Neural cell (in vitro differentiated cells): ENCODE results near the gene EGLN1. TPM values are rescaled to one million over a fixed set of nuclear protein-coding genes. Genes with fewer than 3 reads are reported as not detected.

ENCODE experiments used
- H2AFZ ChIP-seq: fragments of 200-600, 300-800 bp; sonication (generic), shearing (Covaris generic); 2 replicates; pipeline ENCODE4 v1.6.0; 2014; ENCODE audit warnings: low read depth, mild to moderate bottlenecking, antibody characterized with exemption, low read length, moderate library complexity
- H3F3A ChIP-seq: fragments of 200-600 bp; shearing (Covaris generic); 2 replicates; pipeline ENCODE4 v1.6.1; 2016; ENCODE audit warnings: mild to moderate bottlenecking, moderate library complexity, mixed read lengths, antibody characterized with exemption, low read length; ENCODE audit not compliant: insufficient read depth, poor library complexity, severe bottlenecking
- H3K27ac ChIP-seq: fragments of 200-600, 300-800 bp; sonication (generic), shearing (Covaris generic); 2 replicates; pipeline ENCODE4 v1.5.1; 2014; ENCODE audit warnings: mild to moderate bottlenecking, low read length, moderate library complexity
- H3K27me3 ChIP-seq: fragments of 300-800, 200-600 bp; sonication (generic), shearing (Covaris generic); 2 replicates; pipeline ENCODE4 v1.6.0; 2014; ENCODE audit warnings: mild to moderate bottlenecking, low read depth, low read length, moderate library complexity; ENCODE audit not compliant: insufficient read depth
- H3K36me3 ChIP-seq: fragments of 300-800, 200-600 bp; sonication (generic), shearing (Covaris generic); 2 replicates; pipeline ENCODE4 v1.5.1; 2014; ENCODE audit warnings: mild to moderate bottlenecking, antibody characterized with exemption, low read length, moderate library complexity; ENCODE audit not compliant: insufficient read depth
- H3K4me2 ChIP-seq: fragments of 300-800, 200-600 bp; sonication (generic), shearing (Covaris generic); 2 replicates; pipeline ENCODE4 v1.6.0; 2014; ENCODE audit warnings: mild to moderate bottlenecking, low read length
- H3K4me3 ChIP-seq: fragments of 300-800, 200-600 bp; sonication (generic), shearing (Covaris generic); 2 replicates; pipeline ENCODE4 v1.5.1; 2014; ENCODE audit warnings: mild to moderate bottlenecking, low read length, moderate library complexity
- H3K79me2 ChIP-seq: fragments of 200-600 bp; shearing (Covaris generic); replicated peaks from 2 replicates; pipeline ENCODE4 v1.6.0; 2014; ENCODE audit warnings: mild to moderate bottlenecking, low read length, moderate library complexity; ENCODE audit not compliant: insufficient read depth
- H3K9ac ChIP-seq: fragments of 300-800, 200-600 bp; sonication (generic), shearing (Covaris generic); 2 replicates; pipeline ENCODE4 v1.6.1; 2016; ENCODE audit warnings: mild to moderate bottlenecking, low read length, mixed read lengths
- H3K9me2 ChIP-seq: fragments of 200-600 bp; shearing (Covaris generic); 2 replicates; pipeline ENCODE4 v1.6.1; 2016; ENCODE audit warnings: mild to moderate bottlenecking, low read length, mixed read lengths; ENCODE audit not compliant: insufficient read depth
- H3K9me3 ChIP-seq: fragments of 200-600, 300-800 bp; sonication (generic), shearing (Covaris generic); 2 replicates; pipeline ENCODE4 v1.6.1; 2016; ENCODE audit warnings: mild to moderate bottlenecking, mixed run types, low read length, moderate library complexity, mixed read lengths
- H4K20me1 ChIP-seq: fragments of 200-600 bp; shearing (Covaris generic); 2 replicates; pipeline ENCODE4 v1.6.1; 2016; ENCODE audit warnings: mild to moderate bottlenecking, mixed run types; ENCODE audit not compliant: insufficient read depth
- CTCF ChIP-seq: fragments of 450-650 bp; IDR thresholded peaks from 2 replicates; pipeline ENCODE4 v1.5.1; 2014; ENCODE audit warnings: antibody characterized with exemption, mild to moderate bottlenecking, moderate library complexity; ENCODE audit not compliant: poor library complexity, severe bottlenecking
- EP300 ChIP-seq: fragments of 450-650 bp; conservative IDR thresholded peaks from 2 replicates; pipeline ENCODE4 v1.6.1; 2014; ENCODE audit warnings: antibody characterized with exemption, mild to moderate bottlenecking, moderate library complexity; ENCODE audit not compliant: poor library complexity, severe bottlenecking
- EZH2 ChIP-seq: fragments of 200-600, 300-800 bp; shearing (Covaris generic), sonication (generic); IDR thresholded peaks from 2 replicates; pipeline ENCODE4 v1.6.1; 2014; ENCODE audit warnings: antibody characterized with exemption, low read length, borderline replicate concordance, mild to moderate bottlenecking; ENCODE audit not compliant: insufficient read depth, poor library complexity, severe bottlenecking
- MXI1 ChIP-seq: fragments of 450-650 bp; conservative IDR thresholded peaks from 2 replicates; pipeline ENCODE4 v1.6.1; 2014; ENCODE audit warnings: antibody characterized with exemption, mild to moderate bottlenecking; ENCODE audit not compliant: poor library complexity, severe bottlenecking
- POLR2AphosphoS5 ChIP-seq: IDR thresholded peaks from 2 replicates; pipeline ENCODE4 v1.6.1; 2012
- RAD21 ChIP-seq: fragments of 450-650 bp; conservative IDR thresholded peaks from 2 replicates; pipeline ENCODE4 v1.6.1; 2014; ENCODE audit warnings: antibody characterized with exemption, mild to moderate bottlenecking, moderate library complexity
- TAF1 ChIP-seq: IDR thresholded peaks from 2 replicates; pipeline ENCODE4 v1.6.1; 2012; ENCODE audit warnings: low read depth
- polyA plus RNA-seq: library from polyadenylated mRNA; depleted of rRNA; stranded (reverse); fragments of >200 nt; gene quantifications from 2 replicates; pipeline ENCODE4 v1.2.3, GENCODE V29; 2014
- TF ChIP-seq, protein P1 (sequence below): IDR thresholded peaks from 2 replicates; pipeline ENCODE4 v1.6.1; 2012; ENCODE audit warnings: borderline replicate concordance

The EGLN1 gene
- polyA plus RNA-seq, 1 donor from 2014 or later, result 33.2 TPM

DNA sequence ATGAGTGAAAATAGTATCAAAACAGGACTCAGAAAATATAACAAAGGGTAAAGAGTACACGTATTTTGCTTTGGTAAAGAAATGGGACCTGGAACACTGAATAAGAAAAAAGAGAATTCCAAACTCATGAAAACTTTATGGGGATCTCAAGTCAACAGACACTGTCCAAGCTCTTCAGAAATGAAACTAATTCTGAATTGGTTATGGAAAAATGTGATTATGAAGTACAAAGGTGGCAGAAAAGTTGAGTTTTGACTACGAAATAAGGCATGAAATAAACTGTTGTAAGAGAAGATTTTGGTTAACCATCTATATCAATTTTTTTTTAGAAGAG lies 8.4 kb downstream of the EGLN1 start:
- Histone ChIP-seq H3K27me3 (no peaks in the 10 kb centered on the region), H3K4me3 (no peak overlapping the region), H3K9me3 (no peaks in the 10 kb centered on the region), H4K20me1 (no peaks in the 10 kb centered on the region), H3K36me3 (no peaks in the 10 kb centered on the region), H3F3A (no peaks in the 10 kb centered on the region), H3K27ac (no peak overlapping the region), H3K9me2 (no peaks in the 10 kb centered on the region), H3K4me2 (no peak overlapping the region), H2AFZ (no peak overlapping the region), H3K79me2 (peaks cover 72% of the 10 kb centered on the region), H3K9ac (no peak overlapping the region)
- TF ChIP-seq EP300, result no peak

DNA sequence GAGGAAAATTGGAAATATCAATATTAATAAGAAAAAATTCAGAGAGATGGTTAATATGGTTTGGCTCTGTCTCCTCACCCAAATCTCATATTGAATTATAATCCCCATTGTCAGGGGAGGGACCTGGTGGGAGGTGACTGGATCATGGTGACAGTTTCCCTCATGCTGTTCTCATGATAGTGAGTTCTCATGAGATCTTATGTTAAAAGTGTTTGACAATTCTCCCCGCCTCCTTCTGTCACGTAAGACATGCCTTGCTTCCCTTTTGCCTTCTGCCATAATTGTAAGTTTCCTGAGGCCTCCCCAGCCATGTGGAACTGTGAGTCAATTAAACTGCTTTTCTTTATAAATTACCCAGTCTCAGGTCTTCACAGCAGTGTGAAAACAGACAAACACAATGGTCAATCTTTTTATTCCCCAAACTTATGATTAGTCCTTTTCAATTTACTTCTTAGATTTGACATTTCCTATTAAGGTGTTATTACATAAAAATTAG lies 11.0 kb downstream of the EGLN1 start:
- Histone ChIP-seq H4K20me1 (no peaks in the 10 kb centered on the region), H3K4me2 (no peak overlapping the region), H3K27ac (no peak overlapping the region), H3K27me3 (no peaks in the 10 kb centered on the region), H3K9me3 (no peaks in the 10 kb centered on the region), H3K79me2 (peaks cover 52% of the 10 kb centered on the region), H2AFZ (no peak overlapping the region), H3K9ac (no peak overlapping the region), H3K9me2 (no peaks in the 10 kb centered on the region), H3K4me3 (no peak overlapping the region), H3K36me3 (peaks cover 10% of the 10 kb centered on the region), H3F3A (no peaks in the 10 kb centered on the region)
- no peak for TF ChIP-seq RAD21
- TF ChIP-seq MXI1, result no peak
- TF ChIP-seq, protein P1, sequence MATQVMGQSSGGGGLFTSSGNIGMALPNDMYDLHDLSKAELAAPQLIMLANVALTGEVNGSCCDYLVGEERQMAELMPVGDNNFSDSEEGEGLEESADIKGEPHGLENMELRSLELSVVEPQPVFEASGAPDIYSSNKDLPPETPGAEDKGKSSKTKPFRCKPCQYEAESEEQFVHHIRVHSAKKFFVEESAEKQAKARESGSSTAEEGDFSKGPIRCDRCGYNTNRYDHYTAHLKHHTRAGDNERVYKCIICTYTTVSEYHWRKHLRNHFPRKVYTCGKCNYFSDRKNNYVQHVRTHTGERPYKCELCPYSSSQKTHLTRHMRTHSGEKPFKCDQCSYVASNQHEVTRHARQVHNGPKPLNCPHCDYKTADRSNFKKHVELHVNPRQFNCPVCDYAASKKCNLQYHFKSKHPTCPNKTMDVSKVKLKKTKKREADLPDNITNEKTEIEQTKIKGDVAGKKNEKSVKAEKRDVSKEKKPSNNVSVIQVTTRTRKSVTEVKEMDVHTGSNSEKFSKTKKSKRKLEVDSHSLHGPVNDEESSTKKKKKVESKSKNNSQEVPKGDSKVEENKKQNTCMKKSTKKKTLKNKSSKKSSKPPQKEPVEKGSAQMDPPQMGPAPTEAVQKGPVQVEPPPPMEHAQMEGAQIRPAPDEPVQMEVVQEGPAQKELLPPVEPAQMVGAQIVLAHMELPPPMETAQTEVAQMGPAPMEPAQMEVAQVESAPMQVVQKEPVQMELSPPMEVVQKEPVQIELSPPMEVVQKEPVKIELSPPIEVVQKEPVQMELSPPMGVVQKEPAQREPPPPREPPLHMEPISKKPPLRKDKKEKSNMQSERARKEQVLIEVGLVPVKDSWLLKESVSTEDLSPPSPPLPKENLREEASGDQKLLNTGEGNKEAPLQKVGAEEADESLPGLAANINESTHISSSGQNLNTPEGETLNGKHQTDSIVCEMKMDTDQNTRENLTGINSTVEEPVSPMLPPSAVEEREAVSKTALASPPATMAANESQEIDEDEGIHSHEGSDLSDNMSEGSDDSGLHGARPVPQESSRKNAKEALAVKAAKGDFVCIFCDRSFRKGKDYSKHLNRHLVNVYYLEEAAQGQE, result no peak
- TF ChIP-seq POLR2AphosphoS5, result no peak
- no peak for TF ChIP-seq CTCF
- no peak for TF ChIP-seq TAF1
- no peak for TF ChIP-seq EZH2

- Histone ChIP-seq H3K9me3 (no peaks in the 10 kb centered on the region), H3K9ac (no peak overlapping the region), H3K4me3 (no peak overlapping the region), H3K79me2 (peaks cover 43% of the 10 kb centered on the region), H3K4me2 (no peak overlapping the region), H2AFZ (no peak overlapping the region), H3K27me3 (no peaks in the 10 kb centered on the region), H3K27ac (no peak overlapping the region), H3K9me2 (no peaks in the 10 kb centered on the region), H3F3A (no peaks in the 10 kb centered on the region), H3K36me3 (peaks cover 10% of the 10 kb centered on the region), H4K20me1 (no peaks in the 10 kb centered on the region)
- TF ChIP-seq EP300 (no peak), POLR2AphosphoS5 (no peak), RAD21 (no peak), TAF1 (no peak), EZH2 (no peak), MXI1 (no peak)
These were observed 12.0 kb downstream of the EGLN1 start for GRCh38 chr1:231410036-231410612.
